Endothelial cell of umbilical vein (primary cell): ENCODE measurements around the gene BIRC6. TPM values are rescaled to one million over a fixed set of nuclear protein-coding genes. Genes with fewer than 3 reads are reported as not detected.

ENCODE experiments used
- BruUV-seq: library from RNA; stranded (reverse); fragments of 400-500 nt; replicated peaks from 2 replicates; lab custom pipeline; 2021; lab: Mats Ljungman, UMichigan
- CTCF ChIA-PET: fragments of 300-600, 350-600 bp; sonication (Branson Sonifier 250); formaldehyde crosslinking; loops from one replicate; lab custom pipeline; 2021; ENCODE audit warnings: antibody characterized with exemption, inconsistent platforms; lab: Charles Lee
- POLR2A ChIA-PET: fragments of 300-600, 350-600 bp; sonication (Branson Sonifier 250); formaldehyde crosslinking; loops from one replicate; lab custom pipeline; 2021; ENCODE audit warnings: antibody characterized with exemption, inconsistent platforms; lab: Charles Lee
- DNase-seq: peaks from one replicate; pipeline ENCODE4 v3.0.0-alpha.2; 2011; ENCODE audit warnings: low read depth, low spot score
- FAIRE-seq: peaks from 2 replicates; lab custom pipeline; 2011; peaks lifted over from hg19 to GRCh38; lab: Jason Lieb, UNC
- H2AFZ ChIP-seq: 2 replicates; pipeline ENCODE4 v1.6.0; 2012; ENCODE audit warnings: low read depth, low read length, control low read depth, inconsistent platforms
- H3K27ac ChIP-seq: 2 replicates; pipeline ENCODE4 v1.5.1; 2011; ENCODE audit warnings: low read depth, mild to moderate bottlenecking, control low read depth, low read length, moderate library complexity; ENCODE audit not compliant: insufficient read depth
- H3K27me3 ChIP-seq, 2 experiments: 2 replicates each; pipeline versions ENCODE4 v1.6.0 to v1.6.1; 2011; ENCODE audit warnings: low read length in 2 of 2, mixed read lengths in 1 of 2; ENCODE audit not compliant: control insufficient read depth in 2 of 2, insufficient read depth in 2 of 2
- H3K36me3 ChIP-seq, 2 experiments: 2 replicates in 1 of 2; 3 replicates in 1 of 2; pipeline ENCODE4 v1.5.1; 2011; ENCODE audit warnings: low read length in 2 of 2, mild to moderate bottlenecking in 1 of 2, moderate library complexity in 1 of 2; ENCODE audit not compliant: control insufficient read depth in 2 of 2, insufficient read depth in 2 of 2; ENCODE audit errors: extremely low read depth in 1 of 2
- H3K4me1 ChIP-seq: 3 replicates; pipeline ENCODE4 v1.5.1; 2011; ENCODE audit warnings: mild to moderate bottlenecking, low read length; ENCODE audit not compliant: control insufficient read depth, insufficient read depth; ENCODE audit errors: extremely low read depth
- H3K4me2 ChIP-seq: 2 replicates; pipeline ENCODE4 v1.6.1; 2011; ENCODE audit warnings: low read length, control low read depth, mixed read lengths; ENCODE audit not compliant: insufficient read depth
- H3K4me3 ChIP-seq, 3 experiments: fragments of 200-600 bp in 1 of 3; sonication (generic), shearing (Covaris generic) in 1 of 3; replicated peaks in 1 of 3; 2 replicates each; pipeline ENCODE4 v1.5.1; 2011 to 2016; ENCODE audit warnings: control low read depth in 3 of 3, low read length in 3 of 3, mild to moderate bottlenecking in 2 of 3, inconsistent platforms in 1 of 3, low read depth in 1 of 3, moderate library complexity in 1 of 3; ENCODE audit not compliant: insufficient read depth in 1 of 3
- H3K79me2 ChIP-seq: 2 replicates; pipeline ENCODE4 v1.6.0; 2012; ENCODE audit warnings: low read length, inconsistent platforms; ENCODE audit not compliant: control insufficient read depth, insufficient read depth
- H3K9ac ChIP-seq: replicated peaks from 2 replicates; pipeline ENCODE3; 2011; ENCODE audit warnings: low read length, control low read depth; ENCODE audit not compliant: insufficient read depth; ENCODE audit errors: extremely low read depth
- H3K9me1 ChIP-seq: replicated peaks from 3 replicates; pipeline ENCODE4 v1.6.0; 2011; ENCODE audit warnings: mild to moderate bottlenecking, low read length; ENCODE audit not compliant: control insufficient read depth, insufficient read depth; ENCODE audit errors: extremely low read depth
- H3K9me3 ChIP-seq: replicated peaks from 2 replicates; pipeline ENCODE4 v1.5.1; 2012; ENCODE audit warnings: low read length, inconsistent platforms; ENCODE audit not compliant: control insufficient read depth, insufficient read depth
- H4K20me1 ChIP-seq: replicated peaks from 2 replicates; pipeline ENCODE3; 2011; ENCODE audit warnings: mild to moderate bottlenecking, low read length; ENCODE audit not compliant: control insufficient read depth, insufficient read depth; ENCODE audit errors: extremely low read depth
- EZH2 ChIP-seq: IDR thresholded peaks from 2 replicates; pipeline ENCODE4 v1.6.1; 2012; ENCODE audit warnings: borderline replicate concordance, low read depth, mild to moderate bottlenecking, moderate library complexity, low read length, inconsistent platforms; ENCODE audit not compliant: severe bottlenecking
- FOS ChIP-seq: IDR thresholded peaks from 2 replicates; pipeline ENCODE4 v1.6.1; 2011; ENCODE audit warnings: mild to moderate bottlenecking, low read length, moderate library complexity, borderline replicate concordance; ENCODE audit not compliant: insufficient read depth
- GATA2 ChIP-seq: IDR thresholded peaks from 2 replicates; pipeline ENCODE4 v1.7.0; 2011; ENCODE audit warnings: low read depth, mild to moderate bottlenecking, moderate library complexity, mixed read lengths, low read length; ENCODE audit not compliant: insufficient read length, insufficient read depth
- JUN ChIP-seq: IDR thresholded peaks from 2 replicates; pipeline ENCODE4 v1.6.1; 2011; ENCODE audit warnings: borderline replicate concordance, low read depth; ENCODE audit not compliant: insufficient read length, insufficient read depth
- MYC ChIP-seq: IDR thresholded peaks from one replicate; pipeline ENCODE4 v1.6.1; 2011; ENCODE audit warnings: mild to moderate bottlenecking, low read depth, low read length
- POLR2A ChIP-seq: IDR thresholded peaks from 2 replicates; pipeline ENCODE4 v1.6.1; 2012; ENCODE audit warnings: low read depth, mild to moderate bottlenecking, control low read depth, low read length
- POLR2AphosphoS5 ChIP-seq: IDR thresholded peaks from 2 replicates; pipeline ENCODE4 v1.6.1; 2012; ENCODE audit warnings: low read depth, mild to moderate bottlenecking, control low read depth, low read length, moderate library complexity; ENCODE audit not compliant: insufficient read depth
- dilution Hi-C: fragments of 300-500 bp; cut with MboI; formaldehyde crosslinking; loops from one replicate; pipeline ENCODE4 v1.15.0; 2019; ENCODE audit warnings: low sequenced_read_pairs; ENCODE audit not compliant: extremely low pct_ligation_motif_present
- intact Hi-C: fragments of 100-400 bp; cut with micrococcal nuclease; formaldehyde crosslinking; loops from one replicate; pipeline ENCODE4 v1.10.0; 2022
- polyA plus RNA-seq, 4 experiments: library from polyadenylated mRNA; depleted of rRNA in 3 of 4; stranded (reverse) in 3 of 4; unstranded in 1 of 4; fragments of >200 nt; gene quantifications; 2 replicates each; pipeline versions ENCODE4 v1.2.1 to v1.2.3, GENCODE V29; 2011 to 2012; ENCODE audit warnings: missing spikeins in 1 of 4
- total RNA-seq: library from RNA; stranded (reverse); gene quantifications from 2 replicates; pipeline ENCODE4 v1.2.3, GENCODE V29; 2021
- TF ChIP-seq, protein P1 (sequence below): IDR thresholded peaks from 2 replicates; pipeline ENCODE4 v1.6.1; 2011; ENCODE audit not compliant: insufficient read depth, insufficient read length
- TF ChIP-seq, protein P2 (sequence below), 2 donors: IDR thresholded peaks; 1 replicate in 1 of 2; 2 replicates in 1 of 2; pipeline ENCODE4 v1.5.1; 2011; ENCODE audit warnings: low read length in 2 of 2, mild to moderate bottlenecking in 2 of 2, moderate library complexity in 2 of 2, control low read depth in 1 of 2, inconsistent platforms in 1 of 2, low read depth in 1 of 2; ENCODE audit not compliant: insufficient read depth in 1 of 2; ENCODE audit errors: extremely low read depth in 1 of 2

Gene BIRC6
- total and polyA plus RNA-seq, 2 donors (not counting 3 experiments of a cell fraction or from before 2014, with no cell fraction given): 34.2 to 83.1 TPM

DNA sequence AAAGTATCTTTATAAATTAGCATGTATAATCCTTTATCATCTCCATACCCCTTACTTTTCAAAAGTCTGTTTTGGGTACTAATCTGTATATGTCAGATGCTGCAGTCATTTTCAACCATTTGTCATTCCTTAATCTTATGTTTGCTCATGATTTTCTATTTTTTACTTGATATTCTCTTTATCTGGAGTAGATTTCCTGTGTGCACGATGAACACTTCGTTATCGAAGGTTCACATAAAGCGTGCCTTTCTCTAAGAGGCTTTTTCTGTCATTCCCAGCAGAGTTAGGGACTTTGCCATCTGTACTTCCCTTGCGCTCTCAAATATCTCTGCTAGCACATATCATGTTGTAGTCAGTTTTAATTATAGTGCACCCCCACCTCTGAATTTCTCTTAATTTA lies 123.2 kb downstream of the BIRC6 start:
- intact Hi-C loops: no loop called here
- BruUV-seq: no TSS peak
- peaks cover 2 to 7% of the 10 kb centered on the region in 2 experiments for H3K36me3 ChIP-seq
- DNase-seq (no peak), FAIRE-seq (no peak)
- no peaks in the 10 kb centered on the region for H4K20me1 ChIP-seq
- H3K27ac ChIP-seq: no peak overlapping the region
- H3K9ac ChIP-seq: no peak overlapping the region
- H3K4me3 ChIP-seq: no peak overlapping the region
- H3K9me3 ChIP-seq: no peaks in the 10 kb centered on the region
- dilution Hi-C loops: no loop called here
- ChIA-PET POLR2A (no interaction called here), CTCF (interaction anchor here (0.7 kb wide), 1 partner anchor 12 kb away, joined by 3 read pairs; no protein-coding TSS in a partner anchor)
- H2AFZ ChIP-seq: no peak overlapping the region
- no peak overlapping the region for H3K4me2 ChIP-seq
- TF ChIP-seq GATA2 (no peak), FOS (no peak), EZH2 (no peak), POLR2A (no peak), JUN (no peak), POLR2AphosphoS5 (no peak), MYC (no peak)
- TF ChIP-seq, protein P1, sequence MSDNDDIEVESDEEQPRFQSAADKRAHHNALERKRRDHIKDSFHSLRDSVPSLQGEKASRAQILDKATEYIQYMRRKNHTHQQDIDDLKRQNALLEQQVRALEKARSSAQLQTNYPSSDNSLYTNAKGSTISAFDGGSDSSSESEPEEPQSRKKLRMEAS: no peak
- TF ChIP-seq, protein P2, sequence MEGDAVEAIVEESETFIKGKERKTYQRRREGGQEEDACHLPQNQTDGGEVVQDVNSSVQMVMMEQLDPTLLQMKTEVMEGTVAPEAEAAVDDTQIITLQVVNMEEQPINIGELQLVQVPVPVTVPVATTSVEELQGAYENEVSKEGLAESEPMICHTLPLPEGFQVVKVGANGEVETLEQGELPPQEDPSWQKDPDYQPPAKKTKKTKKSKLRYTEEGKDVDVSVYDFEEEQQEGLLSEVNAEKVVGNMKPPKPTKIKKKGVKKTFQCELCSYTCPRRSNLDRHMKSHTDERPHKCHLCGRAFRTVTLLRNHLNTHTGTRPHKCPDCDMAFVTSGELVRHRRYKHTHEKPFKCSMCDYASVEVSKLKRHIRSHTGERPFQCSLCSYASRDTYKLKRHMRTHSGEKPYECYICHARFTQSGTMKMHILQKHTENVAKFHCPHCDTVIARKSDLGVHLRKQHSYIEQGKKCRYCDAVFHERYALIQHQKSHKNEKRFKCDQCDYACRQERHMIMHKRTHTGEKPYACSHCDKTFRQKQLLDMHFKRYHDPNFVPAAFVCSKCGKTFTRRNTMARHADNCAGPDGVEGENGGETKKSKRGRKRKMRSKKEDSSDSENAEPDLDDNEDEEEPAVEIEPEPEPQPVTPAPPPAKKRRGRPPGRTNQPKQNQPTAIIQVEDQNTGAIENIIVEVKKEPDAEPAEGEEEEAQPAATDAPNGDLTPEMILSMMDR (IDR thresholded peaks at IDR 0.05; ENCODE audit: extremely low read depth in 1 of 2, insufficient read depth in 1 of 2, low read depth in 1 of 2, low read length in 2 of 2): no peak
- H3K9me1 ChIP-seq: no peaks in the 10 kb centered on the region
- peaks cover 6% of the 10 kb centered on the region for H3K4me1 ChIP-seq
- H3K27me3 ChIP-seq: no peaks in the 10 kb centered on the region
- H3K79me2 ChIP-seq: no peaks in the 10 kb centered on the region
